Measurements from ENCODE around the gene TUBGCP4.
"Not testable (repeated sequence)": the region's sequence is repeated elsewhere in the genome, so short reads cannot be mapped to it uniquely, and the experiment has no call there.

The TUBGCP4 gene

GRCh38 chr15:43370975-43371974 lies at the start of gene TUBGCP4, which contains the start of gene ZSCAN29:
TUBGCP4 (plus strand) TSS chr15:43371101; CDS start chr15:43371355, 254 bp downstream.
ZSCAN29 (minus strand) TSS chr15:43371043; CDS start chr15:43369913, 1,130 bp downstream.
- DNase-seq (ENCODE audit: low spot score): peak; percentile 85

GRCh38 chr15:43325039-43325684 lies 45.7 kb upstream of the TUBGCP4 start:
- DNase-seq (ENCODE audit: low spot score): no peak

- peak; percentile 31 for DNase-seq (ENCODE audit: low spot score)
Measured at GRCh38 chr15:43329217-43329959, 41.5 kb upstream of the TUBGCP4 start.

GRCh38 chr15:43329960-43330779 lies 40.7 kb upstream of the TUBGCP4 start, which contains the start of gene LCMT2:
LCMT2 (minus strand) TSS chr15:43330573; CDS start chr15:43330489, 84 bp downstream.
- DNase-seq (ENCODE audit: low spot score): peak; percentile 96

- no peak for DNase-seq (ENCODE audit: low spot score)
Measured at GRCh38 chr15:43330780-43331087, 40.2 kb upstream of the TUBGCP4 start.

- DNase-seq (ENCODE audit: low spot score): no peak
Measured at GRCh38 chr15:43346305-43346704, 24.6 kb upstream of the TUBGCP4 start.

- no peak for DNase-seq (ENCODE audit: low spot score)
Measured at GRCh38 chr15:43347114-43347513, 23.8 kb upstream of the TUBGCP4 start.

GRCh38 chr15:43352693-43353382 lies 18.1 kb upstream of the TUBGCP4 start:
- DNase-seq (ENCODE audit: low spot score): no peak

GRCh38 chr15:43360821-43361220 lies 10.1 kb upstream of the TUBGCP4 start:
- DNase-seq (ENCODE audit: low spot score): no peak

- no peak for DNase-seq (ENCODE audit: low spot score)
Measured at GRCh38 chr15:43361313-43361903, 9.5 kb upstream of the TUBGCP4 start.

- peak; percentile 18 for DNase-seq (ENCODE audit: low spot score)
Measured at GRCh38 chr15:43370310-43370974, 459 bp upstream of the TUBGCP4 start.

GRCh38 chr15:43376017-43376705 lies 5.3 kb downstream of the TUBGCP4 start:
- peak; percentile 45 for DNase-seq (ENCODE audit: low spot score)

- no peak for DNase-seq (ENCODE audit: low spot score)
Measured at GRCh38 chr15:43378601-43379000, 7.7 kb downstream of the TUBGCP4 start.

- DNase-seq (ENCODE audit: low spot score): no peak
Measured at GRCh38 chr15:43382310-43382709, 11.4 kb downstream of the TUBGCP4 start.

GRCh38 chr15:43383070-43383469 lies 12.2 kb downstream of the TUBGCP4 start:
- no peak for DNase-seq (ENCODE audit: low spot score)

- DNase-seq (ENCODE audit: low spot score): peak; percentile 10
Measured at GRCh38 chr15:43390723-43391122, 19.8 kb downstream of the TUBGCP4 start.

GRCh38 chr15:43393592-43393991 lies 22.7 kb downstream of the TUBGCP4 start:
- DNase-seq (ENCODE audit: low spot score): not testable (repeated sequence)

- DNase-seq (ENCODE audit: low spot score): no peak
Measured at GRCh38 chr15:43402255-43402654, 31.4 kb downstream of the TUBGCP4 start.

GRCh38 chr15:43403616-43404015 lies 32.7 kb downstream of the TUBGCP4 start:
- no peak for DNase-seq (ENCODE audit: low spot score)
